Activated B cell treated with CpG ODN at 0.5 μM for 24 hours (primary cell): ENCODE data around the gene TRMU. TPM values are rescaled to one million over a fixed set of nuclear protein-coding genes. Genes with fewer than 3 reads are reported as not detected.
A peak's percentile ranks its signal among the peaks of the same experiment; 100 is the strongest.

Source experiments
- ATAC-seq: fragments of 200-7000 bp; cut with Tn5 transposase; one replicate; pipeline ENCODE4 v1.10.0; 2021; ENCODE audit warnings: low read depth, mild to moderate bottlenecking, moderate library complexity
- CTCF ChIA-PET: fragments of 350-600 bp; sonication (Branson Sonifier 250); formaldehyde crosslinking; loops from one replicate; lab custom pipeline; 2021; ENCODE audit warnings: antibody characterized with exemption; lab: Charles Lee
- POLR2A ChIA-PET: fragments of 350-600 bp; sonication (Branson Sonifier 250); formaldehyde crosslinking; loops from one replicate; lab custom pipeline; 2021; ENCODE audit warnings: antibody characterized with exemption; lab: Charles Lee
- DNase-seq: peaks from one replicate; pipeline ENCODE4 v3.0.0; 2022
- H3K27ac Mint-ChIP-seq: one replicate; pipeline ENCODE4 v1.8.0; 2020; ENCODE audit warnings: mixed read lengths
- H3K27me3 Mint-ChIP-seq: one replicate; pipeline ENCODE4 v1.8.0; 2021; ENCODE audit warnings: mixed read lengths
- H3K36me3 Mint-ChIP-seq: one replicate; pipeline ENCODE4 v1.8.0; 2021; ENCODE audit warnings: low read depth, mixed read lengths
- H3K4me1 Mint-ChIP-seq: one replicate; pipeline ENCODE4 v1.8.0; 2021; ENCODE audit warnings: mixed read lengths
- H3K4me3 Mint-ChIP-seq: one replicate; pipeline ENCODE4 v1.8.0; 2020; ENCODE audit warnings: mild to moderate bottlenecking, mixed read lengths
- H3K9me3 Mint-ChIP-seq: one replicate; pipeline ENCODE4 v1.8.0; 2020; ENCODE audit warnings: mixed read lengths
- intact Hi-C: fragments of 100-400 bp; cut with micrococcal nuclease; formaldehyde crosslinking; loops from one replicate; pipeline ENCODE4 v1.15.1; 2024
- total RNA-seq: library from RNA; stranded (reverse); gene quantifications from 2 replicates; pipeline ENCODE4 v1.2.3, GENCODE V29; 2022
- TF ChIP-seq, protein P1 (sequence below): fragments of 200-600 bp; IDR thresholded peaks from one replicate; pipeline ENCODE4 v1.8.0; 2022; ENCODE audit warnings: antibody characterized with exemption, mild to moderate bottlenecking

Gene TRMU, protein sequence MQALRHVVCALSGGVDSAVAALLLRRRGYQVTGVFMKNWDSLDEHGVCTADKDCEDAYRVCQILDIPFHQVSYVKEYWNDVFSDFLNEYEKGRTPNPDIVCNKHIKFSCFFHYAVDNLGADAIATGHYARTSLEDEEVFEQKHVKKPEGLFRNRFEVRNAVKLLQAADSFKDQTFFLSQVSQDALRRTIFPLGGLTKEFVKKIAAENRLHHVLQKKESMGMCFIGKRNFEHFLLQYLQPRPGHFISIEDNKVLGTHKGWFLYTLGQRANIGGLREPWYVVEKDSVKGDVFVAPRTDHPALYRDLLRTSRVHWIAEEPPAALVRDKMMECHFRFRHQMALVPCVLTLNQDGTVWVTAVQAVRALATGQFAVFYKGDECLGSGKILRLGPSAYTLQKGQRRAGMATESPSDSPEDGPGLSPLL
- total RNA-seq, result 52.2 and 60.0 TPM in 2 replicates

DNA sequence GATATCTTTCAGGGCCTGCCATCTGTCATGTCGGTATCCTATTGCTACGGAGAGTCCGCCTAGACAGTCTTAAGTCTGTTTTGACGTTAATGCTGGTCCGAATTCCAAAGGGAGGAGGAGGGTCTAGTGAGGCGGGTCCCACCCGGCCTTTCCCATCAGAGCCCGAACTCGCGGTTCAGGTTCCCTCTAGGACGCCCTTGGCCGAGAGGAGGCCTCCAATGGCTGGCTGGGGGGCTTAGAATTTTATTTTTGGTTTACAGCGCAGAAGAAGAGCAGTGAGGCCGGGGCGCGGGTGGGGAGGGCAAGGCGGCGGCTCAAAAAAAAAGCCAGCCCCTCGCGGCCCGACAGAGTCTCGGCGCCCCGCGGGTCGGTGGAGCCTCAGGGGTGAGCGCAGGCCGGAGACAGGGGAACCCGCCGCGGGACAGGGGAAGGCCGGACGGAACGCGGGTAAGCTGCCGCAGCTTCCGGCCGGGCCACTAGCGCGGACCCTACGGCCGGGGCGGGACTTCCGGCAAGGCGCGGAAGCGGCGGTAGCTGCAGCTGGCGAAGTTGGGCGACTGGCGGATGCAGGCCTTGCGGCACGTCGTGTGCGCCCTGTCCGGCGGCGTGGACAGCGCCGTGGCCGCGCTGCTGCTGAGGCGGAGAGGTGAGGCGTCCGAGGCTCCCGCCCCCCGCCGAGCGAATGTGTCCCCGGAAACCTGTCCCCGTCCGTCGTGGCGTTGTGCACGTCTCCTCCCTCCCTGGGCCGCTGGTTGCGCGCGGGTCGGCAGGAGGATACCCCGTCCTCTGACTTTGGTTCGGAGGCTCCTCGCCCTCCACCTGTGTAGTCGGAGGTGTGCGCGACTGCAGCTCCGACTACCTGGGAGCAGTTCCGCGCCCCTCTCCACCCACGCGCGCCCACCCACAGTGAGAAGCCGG is at the start of gene TRMU:
TSS of gene TRMU (plus strand) at position 514 of the 918 bp plus-strand sequence. CDS start at position 565, 51 bp downstream.
- ATAC-seq (peak; percentile 92), DNase-seq (peak; percentile 82)
- Mint-ChIP-seq H3K9me3 (no peaks in the 10 kb centered on the region), H3K4me1 (peaks cover 26% of the 10 kb centered on the region), H3K4me3 (peak within 1 kb of the TSS; percentile 93), H3K27me3 (no peaks in the 10 kb centered on the region), H3K36me3 (peaks cover 41% of the 10 kb centered on the region), H3K27ac (peak within 1 kb of the TSS; percentile 92)
- TF ChIP-seq, protein P1, sequence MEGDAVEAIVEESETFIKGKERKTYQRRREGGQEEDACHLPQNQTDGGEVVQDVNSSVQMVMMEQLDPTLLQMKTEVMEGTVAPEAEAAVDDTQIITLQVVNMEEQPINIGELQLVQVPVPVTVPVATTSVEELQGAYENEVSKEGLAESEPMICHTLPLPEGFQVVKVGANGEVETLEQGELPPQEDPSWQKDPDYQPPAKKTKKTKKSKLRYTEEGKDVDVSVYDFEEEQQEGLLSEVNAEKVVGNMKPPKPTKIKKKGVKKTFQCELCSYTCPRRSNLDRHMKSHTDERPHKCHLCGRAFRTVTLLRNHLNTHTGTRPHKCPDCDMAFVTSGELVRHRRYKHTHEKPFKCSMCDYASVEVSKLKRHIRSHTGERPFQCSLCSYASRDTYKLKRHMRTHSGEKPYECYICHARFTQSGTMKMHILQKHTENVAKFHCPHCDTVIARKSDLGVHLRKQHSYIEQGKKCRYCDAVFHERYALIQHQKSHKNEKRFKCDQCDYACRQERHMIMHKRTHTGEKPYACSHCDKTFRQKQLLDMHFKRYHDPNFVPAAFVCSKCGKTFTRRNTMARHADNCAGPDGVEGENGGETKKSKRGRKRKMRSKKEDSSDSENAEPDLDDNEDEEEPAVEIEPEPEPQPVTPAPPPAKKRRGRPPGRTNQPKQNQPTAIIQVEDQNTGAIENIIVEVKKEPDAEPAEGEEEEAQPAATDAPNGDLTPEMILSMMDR, result no peak
- ChIA-PET CTCF (no interaction called here), POLR2A (interaction anchor here (0.7 to 1.7 kb wide), 15 partner anchors 36 to 427 kb away, joined by 3 to 5 read pairs (median 3); partner anchors contain the start of genes CDPF1, GTSE1 and TBC1D22A)
- intact Hi-C loops, result loop anchor here (1.0 to 10.0 kb wide), 5 partner anchors 39 to 427 kb away; partner anchors contain the start of genes CDPF1, GTSE1 and TBC1D22A

DNA sequence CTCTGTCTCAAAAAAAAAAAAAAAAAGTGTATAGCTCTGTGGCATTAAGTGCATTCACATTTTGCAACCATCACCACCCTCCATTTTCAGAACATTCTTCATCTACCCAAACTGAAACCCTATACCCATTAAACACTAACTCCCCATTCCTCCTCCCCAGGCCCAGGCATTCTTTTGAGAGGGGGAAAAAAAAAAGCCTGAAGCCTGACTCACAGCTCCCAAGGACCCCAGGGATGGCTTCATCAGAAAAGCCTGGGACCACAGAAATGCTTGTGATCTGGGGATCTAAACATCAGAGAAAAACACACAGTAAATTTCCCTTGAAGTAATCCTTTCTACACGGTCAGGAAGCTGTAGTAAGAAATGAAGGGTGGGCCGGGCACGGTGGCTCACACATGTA is 49.5 kb upstream of the TRMU start:
- H3K27me3 Mint-ChIP-seq, result no peaks in the 10 kb centered on the region
- peaks cover 16% of the 10 kb centered on the region for H3K36me3 Mint-ChIP-seq
- CTCF ChIA-PET, result interaction anchor here (1.5 kb wide), 1 partner anchor 10 kb away, joined by 3 read pairs; no protein-coding TSS in a partner anchor
- TF ChIP-seq, protein P1, result no peak
- ATAC-seq (no peak), DNase-seq (no peak)
- no peaks in the 10 kb centered on the region for H3K9me3 Mint-ChIP-seq
- H3K4me1 Mint-ChIP-seq, result peaks cover 47% of the 10 kb centered on the region
- POLR2A ChIA-PET, result interaction anchor here (0.6 to 0.7 kb wide), 2 partner anchors 273 to 997 kb away, joined by 3 to 5 read pairs; no protein-coding TSS in a partner anchor
- H3K4me3 Mint-ChIP-seq, result no peak overlapping the region
- intact Hi-C loops, result no loop called here
- no peak overlapping the region for H3K27ac Mint-ChIP-seq

DNA sequence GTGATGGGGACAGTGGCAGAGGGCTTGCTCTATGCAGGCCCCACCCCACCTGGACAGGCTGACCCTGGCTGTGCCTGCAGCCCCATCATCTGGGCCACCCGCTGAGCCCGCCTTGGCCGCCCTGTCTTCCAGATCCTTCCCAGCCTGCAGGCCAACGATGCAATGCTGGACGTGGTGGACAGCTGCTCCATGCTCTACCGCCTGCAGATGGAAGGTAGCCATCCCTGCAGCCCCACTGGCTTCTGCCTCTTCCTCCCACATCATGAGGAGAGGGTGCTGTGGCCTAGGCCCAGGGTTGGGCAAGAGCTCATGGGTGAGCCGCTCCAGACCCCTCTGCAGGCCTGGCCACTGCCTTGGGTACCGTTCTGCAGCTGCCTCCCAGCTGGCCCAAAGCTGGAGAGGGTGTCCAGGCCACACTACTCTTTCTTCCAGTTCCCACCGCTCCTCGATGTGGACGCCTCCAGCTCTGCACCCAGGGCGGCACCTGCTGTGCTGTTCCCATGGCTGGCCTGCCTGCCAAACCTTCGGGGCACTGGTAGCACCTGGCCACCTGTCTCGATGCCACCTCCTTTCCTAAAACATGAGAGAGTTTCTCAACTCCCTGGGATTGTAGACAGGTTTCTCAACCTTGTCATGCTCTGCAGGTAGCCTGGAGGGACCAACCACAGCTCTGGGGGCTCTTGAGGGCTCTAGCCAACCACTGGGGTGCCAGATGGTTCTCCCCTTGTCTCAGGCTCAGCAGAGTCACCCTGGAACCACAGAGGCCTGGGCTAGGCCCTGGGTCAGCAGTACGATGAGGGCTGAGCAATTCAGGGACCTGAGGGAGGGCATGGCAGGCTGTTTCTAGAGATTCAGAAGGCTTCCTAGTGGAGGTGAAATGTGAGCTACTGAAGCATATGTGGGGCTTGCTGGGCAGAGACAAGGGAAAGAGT is 48.3 kb upstream of the TRMU start:
- DNase-seq (no peak), ATAC-seq (no peak)
- peaks cover 11% of the 10 kb centered on the region for H3K36me3 Mint-ChIP-seq
- peak overlapping the region; percentile 80 for H3K27ac Mint-ChIP-seq
- TF ChIP-seq, protein P1, result no peak
- peaks cover 44% of the 10 kb centered on the region for H3K4me1 Mint-ChIP-seq
- H3K4me3 Mint-ChIP-seq, result peak overlapping the region; percentile 76
- no peaks in the 10 kb centered on the region for H3K9me3 Mint-ChIP-seq
- no peaks in the 10 kb centered on the region for H3K27me3 Mint-ChIP-seq
- intact Hi-C loops, result no loop called here
- ChIA-PET POLR2A (interaction anchor here (1.0 kb wide), 1 partner anchor 36 kb away, joined by 3 read pairs; no protein-coding TSS in a partner anchor), CTCF (interaction anchor here (1.5 kb wide), 1 partner anchor 9 kb away, joined by 3 read pairs; no protein-coding TSS in a partner anchor)

DNA sequence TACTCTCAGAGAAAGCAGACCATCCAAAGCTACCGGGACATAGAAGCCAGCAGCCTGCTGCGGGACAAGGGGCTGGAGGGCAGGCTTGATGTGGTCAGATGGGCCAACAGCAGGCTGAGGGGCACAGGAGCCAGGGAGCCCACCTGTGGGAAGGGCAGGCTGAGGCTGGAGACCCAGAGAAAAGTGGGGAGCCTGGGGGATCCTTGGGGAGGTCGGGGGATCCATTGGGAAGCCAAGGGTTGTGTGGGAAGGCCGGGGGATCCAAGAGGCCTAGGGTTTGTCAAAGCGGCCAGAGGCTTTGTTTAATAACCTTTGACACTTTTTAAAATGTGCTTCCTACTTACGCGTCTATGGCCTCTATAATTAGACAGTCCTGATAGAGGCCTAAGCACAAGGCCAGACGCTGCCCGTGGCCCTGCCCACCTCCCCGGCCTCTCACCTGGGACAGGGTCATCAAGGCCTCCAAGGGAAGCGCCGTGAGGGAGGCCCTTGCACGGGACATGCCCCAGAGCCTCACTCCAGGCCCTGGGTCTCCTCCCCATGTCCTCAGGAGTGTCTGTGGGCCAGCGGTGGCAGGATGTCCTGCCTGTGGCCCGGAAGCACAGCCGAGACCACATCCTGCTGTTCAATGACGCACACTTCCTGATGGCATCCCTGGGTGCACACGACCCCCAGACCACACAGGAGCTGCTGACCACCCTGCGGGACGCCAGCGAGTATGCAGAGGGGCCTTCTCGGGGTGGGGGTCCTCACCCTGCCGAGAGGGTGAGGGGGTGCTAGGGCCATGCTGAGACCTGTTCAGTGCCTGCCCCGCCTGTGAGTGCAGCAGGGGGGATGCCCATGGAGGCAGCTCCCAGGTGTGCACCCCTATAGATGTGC is 47.4 kb upstream of the TRMU start:
- peak overlapping the region; percentile 80 for H3K27ac Mint-ChIP-seq
- peak overlapping the region; percentile 76 for H3K4me3 Mint-ChIP-seq
- POLR2A ChIA-PET, result interaction anchor here (0.8 to 1.6 kb wide), 5 partner anchors 7 to 1000 kb away, joined by 3 to 4 read pairs (median 4); partner anchors contain the start of genes TRMU and TTC38
- ATAC-seq (peak; percentile 81), DNase-seq (no peak)
- CTCF ChIA-PET, result no interaction called here
- TF ChIP-seq, protein P1, result no peak
- peaks cover 53% of the 10 kb centered on the region for H3K4me1 Mint-ChIP-seq
- H3K36me3 Mint-ChIP-seq, result peaks cover 11% of the 10 kb centered on the region
- intact Hi-C loops, result no loop called here
- H3K27me3 Mint-ChIP-seq, result no peaks in the 10 kb centered on the region
- H3K9me3 Mint-ChIP-seq, result no peaks in the 10 kb centered on the region
